HepG2 (cell line): ENCODE results near the gene DNMBP.

Experiments
- GTF2F1 ChIP-seq: fragments of 150-350 bp; IDR thresholded peaks from 2 replicates; pipeline ENCODE4 v1.6.1; 2014; ENCODE audit warnings: low read length
- HMG20A ChIP-seq: IDR thresholded peaks from 2 replicates; pipeline ENCODE4 v1.6.1; 2016; ENCODE audit warnings: borderline replicate concordance
- TAF1 ChIP-seq: sonication (generic); formaldehyde crosslinking; IDR thresholded peaks from 2 replicates; pipeline ENCODE4 v1.4.0; 2020; ENCODE audit warnings: missing genetic modification reagents

- no peak for TF ChIP-seq HMG20A
- TF ChIP-seq TAF1 (CRISPR knock-in tag) = no peak
- no peak for TF ChIP-seq GTF2F1
Observed at GRCh38 chr10:99859585-99859984, 150.2 kb downstream of the DNMBP start.
